Breast epithelium (tissue), 4 donors: ENCODE results near the gene FAM98C. TPM values are rescaled to one million over a fixed set of nuclear protein-coding genes. Genes with fewer than 3 reads are reported as not detected.

Experiments used
- DNase-seq, 2 donors: peaks; one replicate each; pipeline ENCODE4 v3.0.0-alpha.2; 2019; ENCODE audit warnings: low spot score in 2 of 2
- H3K27ac ChIP-seq, 2 donors: fragments of 200-600 bp; sonication (generic) in 1 of 2; one replicate each; pipeline ENCODE4 v1.5.1; 2016 to 2019; ENCODE audit warnings: mild to moderate bottlenecking in 1 of 2
- H3K27me3 ChIP-seq, 2 donors: fragments of 200-600 bp; sonication (generic) in 1 of 2; one replicate each; pipeline versions ENCODE4 v1.5.1 to v1.6.0; 2017 to 2019; ENCODE audit warnings: control low read depth in 1 of 2, mild to moderate bottlenecking in 1 of 2
- H3K36me3 ChIP-seq: fragments of 200-600 bp; one replicate; pipeline ENCODE4 v1.5.1; 2019
- H3K4me1 ChIP-seq, 2 donors: fragments of 200-600 bp; sonication (generic); one replicate each; pipeline ENCODE4 v1.5.1; 2016 to 2019; ENCODE audit warnings: control low read depth in 1 of 2
- H3K4me3 ChIP-seq, 3 donors: fragments of 200-600 bp; sonication (generic); 1 replicate in 2 of 3; 2 replicates in 1 of 3; pipeline ENCODE4 v1.5.1; 2016 to 2019; ENCODE audit warnings: mild to moderate bottlenecking in 3 of 3, moderate library complexity in 2 of 3
- H3K9me3 ChIP-seq, 2 donors: fragments of 200-600 bp; sonication (generic) in 1 of 2; one replicate each; pipeline ENCODE4 v1.5.1; 2016 to 2019; ENCODE audit warnings: control low read depth in 1 of 2
- POLR2A ChIP-seq: fragments of 450-650 bp; IDR thresholded peaks from one replicate; pipeline ENCODE4 v1.6.1; 2016; ENCODE audit warnings: antibody characterized with exemption, mild to moderate bottlenecking, moderate library complexity
- POLR2AphosphoS5 ChIP-seq, 3 donors: sonication (generic); formaldehyde crosslinking; IDR thresholded peaks; one replicate each; pipeline ENCODE4 v1.6.1; 2017; ENCODE audit warnings: antibody characterized with exemption in 3 of 3
- intact Hi-C: fragments of 100-400 bp; cut with DNase I; formaldehyde crosslinking; loops from one replicate; pipeline ENCODE4 v1.15.1; 2023; ENCODE audit warnings: low total_unique reads
- total RNA-seq, 3 donors: library from RNA; depleted of rRNA; stranded (reverse); fragments of >200 nt; gene quantifications; one replicate each; pipeline ENCODE4 v1.1.0, GENCODE V29; 2016
- TF ChIP-seq, protein P1 (sequence below), 3 donors: fragments of 450-650 bp; IDR thresholded peaks; one replicate each; pipeline ENCODE4 v1.5.1; 2016 to 2017; ENCODE audit warnings: antibody characterized with exemption in 3 of 3, mild to moderate bottlenecking in 3 of 3, moderate library complexity in 3 of 3

Gene FAM98C
- total RNA-seq, 3 donors from 2014 or later: 21.1 to 32.6 (median 22.9) TPM

DNA sequence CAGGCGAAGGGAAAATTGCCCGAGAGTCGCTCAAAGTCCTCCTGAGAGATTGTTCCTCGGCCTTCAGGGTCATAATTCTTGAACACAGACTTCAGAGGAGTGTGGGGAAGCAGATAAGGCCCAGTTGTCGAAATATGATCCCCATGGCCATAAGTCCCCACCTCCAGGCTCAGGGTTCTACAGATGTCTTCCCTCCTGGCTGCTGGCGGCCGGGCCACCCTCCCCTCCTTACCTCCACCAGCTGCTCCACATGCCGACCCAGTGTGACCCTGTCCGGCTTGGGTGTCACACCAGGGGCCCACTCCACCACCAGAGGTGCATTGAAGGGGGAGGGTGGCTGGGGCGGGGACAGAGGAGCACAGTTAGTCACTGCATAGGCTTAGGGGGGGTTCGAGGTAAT is 10.1 kb downstream of the FAM98C start:
- Histone ChIP-seq H3K36me3 (no peaks in the 10 kb centered on the region), H3K27me3 (no peaks in the 10 kb centered on the region), H3K4me1 (no peaks in the 10 kb centered on the region), H3K9me3 (no peaks in the 10 kb centered on the region), H3K27ac (no peak overlapping the region), H3K4me3 (no peak overlapping the region)
- intact Hi-C loops: no loop called here
- TF ChIP-seq POLR2A (no peak), POLR2AphosphoS5 (IDR thresholded peaks at IDR 0.05) (no peak)
- TF ChIP-seq, protein P1, sequence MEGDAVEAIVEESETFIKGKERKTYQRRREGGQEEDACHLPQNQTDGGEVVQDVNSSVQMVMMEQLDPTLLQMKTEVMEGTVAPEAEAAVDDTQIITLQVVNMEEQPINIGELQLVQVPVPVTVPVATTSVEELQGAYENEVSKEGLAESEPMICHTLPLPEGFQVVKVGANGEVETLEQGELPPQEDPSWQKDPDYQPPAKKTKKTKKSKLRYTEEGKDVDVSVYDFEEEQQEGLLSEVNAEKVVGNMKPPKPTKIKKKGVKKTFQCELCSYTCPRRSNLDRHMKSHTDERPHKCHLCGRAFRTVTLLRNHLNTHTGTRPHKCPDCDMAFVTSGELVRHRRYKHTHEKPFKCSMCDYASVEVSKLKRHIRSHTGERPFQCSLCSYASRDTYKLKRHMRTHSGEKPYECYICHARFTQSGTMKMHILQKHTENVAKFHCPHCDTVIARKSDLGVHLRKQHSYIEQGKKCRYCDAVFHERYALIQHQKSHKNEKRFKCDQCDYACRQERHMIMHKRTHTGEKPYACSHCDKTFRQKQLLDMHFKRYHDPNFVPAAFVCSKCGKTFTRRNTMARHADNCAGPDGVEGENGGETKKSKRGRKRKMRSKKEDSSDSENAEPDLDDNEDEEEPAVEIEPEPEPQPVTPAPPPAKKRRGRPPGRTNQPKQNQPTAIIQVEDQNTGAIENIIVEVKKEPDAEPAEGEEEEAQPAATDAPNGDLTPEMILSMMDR (IDR thresholded peaks at IDR 0.05): no peak
- no peak for DNase-seq

DNA sequence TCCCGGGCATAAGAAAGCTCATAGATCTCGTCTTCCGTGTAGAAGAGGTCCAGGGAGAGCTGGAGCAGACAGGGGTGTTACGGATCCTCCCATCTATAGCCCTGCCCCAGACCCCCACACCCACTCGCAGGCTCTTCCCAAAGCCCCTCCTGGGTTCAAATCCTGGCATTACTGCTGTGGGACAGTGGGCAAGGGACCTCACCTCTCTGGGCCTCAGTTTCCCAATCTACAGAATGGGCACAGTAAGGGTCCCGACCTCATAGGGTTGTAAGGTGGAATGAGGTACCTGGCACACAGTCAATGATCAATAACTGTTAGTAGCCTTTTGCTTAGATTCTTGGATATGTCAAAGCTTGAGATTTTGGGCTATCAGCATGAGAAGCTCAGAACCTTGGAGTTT is 10.5 kb downstream of the FAM98C start:
- Histone ChIP-seq H3K4me3 (no peak overlapping the region), H3K27me3 (no peaks in the 10 kb centered on the region), H3K36me3 (no peaks in the 10 kb centered on the region), H3K9me3 (no peaks in the 10 kb centered on the region), H3K27ac (no peak overlapping the region), H3K4me1 (no peaks in the 10 kb centered on the region)
- intact Hi-C loops: no loop called here
- no peak for DNase-seq
- TF ChIP-seq, protein P1 (IDR thresholded peaks at IDR 0.05): no peak
- TF ChIP-seq POLR2A (no peak), POLR2AphosphoS5 (IDR thresholded peaks at IDR 0.05) (no peak)

DNA sequence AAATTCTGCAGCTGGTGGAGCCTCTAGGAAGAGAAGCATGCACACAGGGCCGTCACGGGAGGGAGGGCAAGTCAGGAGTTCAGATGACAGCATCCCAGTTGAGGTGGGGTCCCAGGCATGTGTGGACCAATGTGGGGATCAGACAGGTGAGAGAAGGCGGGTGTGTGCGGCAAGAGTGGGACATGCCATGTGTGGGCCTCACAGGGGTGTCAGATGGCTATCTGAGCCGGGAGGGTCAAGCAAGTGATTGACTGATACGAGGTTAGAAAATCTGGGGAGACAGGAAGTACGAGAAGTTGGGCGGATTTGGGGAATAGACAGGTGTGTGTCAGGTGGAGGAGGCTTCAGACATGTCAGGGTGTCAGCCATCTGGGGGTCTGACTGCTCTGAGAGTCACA is 14.3 kb downstream of the FAM98C start:
- Histone ChIP-seq H3K9me3 (no peaks in the 10 kb centered on the region), H3K4me1 (no peaks in the 10 kb centered on the region), H3K27me3 (no peaks in the 10 kb centered on the region), H3K36me3 (no peaks in the 10 kb centered on the region), H3K4me3 (no peak overlapping the region), H3K27ac (no peak overlapping the region)
- intact Hi-C loops: no loop called here
- no peak for TF ChIP-seq POLR2A
- DNase-seq: no peak

DNA sequence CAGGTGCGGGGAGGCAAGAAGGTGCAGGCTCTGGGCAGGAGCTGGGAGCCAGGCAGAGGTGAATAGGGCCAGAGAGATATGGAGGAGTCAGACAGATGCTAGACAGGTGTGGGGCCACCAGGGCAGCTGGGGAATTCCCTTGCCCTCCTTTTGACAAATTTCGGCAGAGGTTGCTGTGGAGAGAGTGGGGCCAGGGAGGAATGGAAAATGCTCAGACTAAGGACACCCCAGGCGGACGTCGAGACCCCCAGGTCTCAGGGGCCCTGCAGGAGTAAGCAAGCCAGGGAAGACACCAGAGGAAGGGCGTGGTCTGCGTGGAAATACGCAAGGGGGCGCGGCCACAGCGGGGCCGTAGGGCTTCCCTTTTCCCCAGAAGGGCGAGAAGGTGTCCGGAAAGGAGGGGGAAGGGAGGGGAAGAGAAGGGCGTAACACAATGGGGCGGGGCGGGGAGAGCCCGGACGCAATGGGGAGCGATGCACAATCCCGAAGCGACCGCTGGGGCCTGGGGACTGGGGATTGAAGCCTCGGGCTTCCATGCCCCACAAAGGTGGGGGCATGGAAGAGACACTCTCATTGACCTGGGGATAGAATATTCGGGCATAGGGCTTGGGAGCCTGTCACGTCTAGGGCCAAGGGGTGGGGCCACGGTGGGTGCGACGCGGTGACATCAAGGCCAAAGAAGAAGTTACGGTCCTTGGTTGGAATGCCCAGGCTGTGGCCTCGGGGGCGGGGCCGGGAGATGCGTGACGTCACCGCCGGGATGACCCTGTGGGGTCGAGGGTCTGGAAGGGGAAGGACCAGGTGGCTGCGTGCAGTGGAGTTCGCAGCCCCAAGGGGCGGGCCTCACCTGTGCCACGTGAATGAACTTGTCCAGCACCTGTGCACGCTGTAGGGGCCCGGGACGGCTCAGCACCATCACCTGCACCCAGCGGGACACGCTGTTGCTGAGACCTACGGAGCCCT is 14.9 kb downstream of the FAM98C start:
- no peak for DNase-seq
- Histone ChIP-seq H3K27me3 (peaks cover 0 to 1% of the 10 kb centered on the region in 2 donors), H3K4me1 (no peaks in the 10 kb centered on the region), H3K27ac (no peak overlapping the region), H3K9me3 (no peaks in the 10 kb centered on the region), H3K36me3 (no peaks in the 10 kb centered on the region), H3K4me3 (peak overlapping the region; percentile 15 to 66 (median 48))
- intact Hi-C loops: no loop called here
- TF ChIP-seq, protein P1 (IDR thresholded peaks at IDR 0.05): peak in 1 of 3 donors; percentile 10
- no peak for TF ChIP-seq POLR2AphosphoS5 (IDR thresholded peaks at IDR 0.05)
- TF ChIP-seq POLR2A: no peak

DNA sequence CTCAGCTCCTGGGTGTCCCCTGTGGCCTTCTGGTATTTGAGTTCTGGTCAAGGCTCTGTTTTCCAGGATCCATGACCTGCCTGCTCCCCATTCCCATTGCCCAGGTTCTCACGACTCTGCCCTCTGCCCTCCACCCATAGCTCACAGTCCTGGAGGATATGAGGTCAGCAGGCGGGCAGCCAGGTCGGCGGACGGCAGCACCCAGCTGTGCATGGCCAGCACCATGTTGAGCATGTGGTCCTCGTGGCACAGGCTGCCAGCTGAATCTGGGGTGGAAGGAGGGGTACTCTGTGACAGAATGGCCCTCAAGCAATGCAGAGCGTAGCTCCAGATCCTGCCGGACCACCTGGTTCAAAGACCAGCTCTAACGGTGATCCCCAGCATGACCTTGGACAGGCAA is 18.0 kb downstream of the FAM98C start:
- Histone ChIP-seq H3K27me3 (peaks cover 0 to 10% of the 10 kb centered on the region in 2 donors), H3K27ac (no peak overlapping the region)
- TF ChIP-seq POLR2A (no peak), POLR2AphosphoS5 (IDR thresholded peaks at IDR 0.05) (no peak)
- TF ChIP-seq, protein P1 (IDR thresholded peaks at IDR 0.05): no peak

More for the DNA sequence above, 18.0 kb downstream of the FAM98C start:
- Histone ChIP-seq H3K9me3 (no peaks in the 10 kb centered on the region), H3K4me3 (no peak overlapping the region), H3K36me3 (no peaks in the 10 kb centered on the region), H3K4me1 (no peaks in the 10 kb centered on the region)
- intact Hi-C loops: no loop called here
- DNase-seq: no peak
